KG1 (cell line): ENCODE results near the gene VRK1.

Experiments
- DNase-seq: peaks from one replicate; lab custom pipeline; 2025; lab: John Stamatoyannopoulos, UW

VRK1 gene

GRCh38 chr14:96792003-96792402, 5.2 kb upstream of the VRK1 start:
- no peak for DNase-seq

- no peak for DNase-seq
Measured at GRCh38 chr14:96792591-96792990, 4.6 kb upstream of the VRK1 start.

- no peak for DNase-seq
Measured at GRCh38 chr14:96793547-96793946, 3.6 kb upstream of the VRK1 start.

- DNase-seq = no peak
Measured at GRCh38 chr14:96795109-96795828, 1.9 kb upstream of the VRK1 start.

GRCh38 chr14:96797582-96798349, 584 bp downstream of the VRK1 start:
- peak; percentile 14 for DNase-seq

GRCh38 chr14:96798956-96799355, 1.8 kb downstream of the VRK1 start:
- no peak for DNase-seq

GRCh38 chr14:96799489-96800054, 2.4 kb downstream of the VRK1 start:
- no peak for DNase-seq

- DNase-seq = no peak
Measured at GRCh38 chr14:96801931-96802330, 4.7 kb downstream of the VRK1 start.

GRCh38 chr14:96802963-96803362, 5.8 kb downstream of the VRK1 start:
- DNase-seq = no peak

- no peak for DNase-seq
Measured at GRCh38 chr14:96803958-96804357, 6.8 kb downstream of the VRK1 start.

- no peak for DNase-seq
Measured at GRCh38 chr14:96804895-96805294, 7.7 kb downstream of the VRK1 start.

- no peak for DNase-seq
Measured at GRCh38 chr14:96805956-96806355, 8.8 kb downstream of the VRK1 start.

- no peak for DNase-seq
Measured at GRCh38 chr14:96806836-96807235, 9.7 kb downstream of the VRK1 start.

GRCh38 chr14:96808619-96809406, 11.6 kb downstream of the VRK1 start:
- DNase-seq = no peak

GRCh38 chr14:96811265-96811664, 14.1 kb downstream of the VRK1 start:
- DNase-seq = no peak

GRCh38 chr14:96811985-96812667, 14.9 kb downstream of the VRK1 start:
- DNase-seq = no peak

GRCh38 chr14:96816281-96816680, 19.1 kb downstream of the VRK1 start:
- no peak for DNase-seq

- no peak for DNase-seq
Measured at GRCh38 chr14:96817750-96818666, 20.8 kb downstream of the VRK1 start.

GRCh38 chr14:96821501-96821900, 24.3 kb downstream of the VRK1 start:
- no peak for DNase-seq

GRCh38 chr14:96823652-96824051, 26.5 kb downstream of the VRK1 start:
- no peak for DNase-seq

- DNase-seq = no peak
Measured at GRCh38 chr14:96824283-96824682, 27.1 kb downstream of the VRK1 start.
